H9 (cell line): ENCODE measurements around the gene UNC13C. TPM values are rescaled to one million over a fixed set of nuclear protein-coding genes. Genes with fewer than 3 reads are reported as not detected.

Source experiments
- DNase-seq: peaks from one replicate; pipeline ENCODE4 v3.0.0-alpha.2; 2017
- H2AFZ ChIP-seq: one replicate; pipeline ENCODE4 v1.6.1; 2013; ENCODE audit warnings: mild to moderate bottlenecking, low read length, control low read depth, moderate library complexity
- H2AK5ac ChIP-seq: 2 replicates; pipeline ENCODE4 v1.6.1; 2013; ENCODE audit warnings: low read length, control low read depth, mixed read lengths; ENCODE audit not compliant: insufficient read length
- H2BK120ac ChIP-seq: one replicate; pipeline ENCODE4 v1.6.1; 2013; ENCODE audit warnings: low read depth, mild to moderate bottlenecking, low read length, control low read depth, inconsistent platforms; ENCODE audit not compliant: poor library complexity, severe bottlenecking
- H2BK12ac ChIP-seq: 2 replicates; pipeline ENCODE4 v1.6.1; 2013; ENCODE audit warnings: low read length, control low read depth, mixed read lengths, low read depth; ENCODE audit not compliant: insufficient read length
- H2BK15ac ChIP-seq: 2 replicates; pipeline ENCODE4 v1.6.1; 2013; ENCODE audit warnings: low read depth, low read length, control low read depth
- H2BK20ac ChIP-seq: one replicate; pipeline ENCODE4 v1.6.1; 2013; ENCODE audit warnings: low read depth, mild to moderate bottlenecking, low read length, control low read depth, inconsistent platforms; ENCODE audit not compliant: poor library complexity, severe bottlenecking
- H2BK5ac ChIP-seq: 2 replicates; pipeline ENCODE4 v1.6.1; 2013; ENCODE audit warnings: low read length, control low read depth, mixed read lengths; ENCODE audit not compliant: insufficient read length
- H3K14ac ChIP-seq: 2 replicates; pipeline ENCODE4 v1.6.1; 2013; ENCODE audit warnings: low read length, control low read depth; ENCODE audit not compliant: insufficient read depth
- H3K18ac ChIP-seq: 2 replicates; pipeline ENCODE4 v1.6.1; 2013; ENCODE audit warnings: low read depth, mild to moderate bottlenecking, mixed read lengths, low read length, control low read depth; ENCODE audit not compliant: insufficient read length
- H3K23ac ChIP-seq: 2 replicates; pipeline ENCODE4 v1.6.1; 2013; ENCODE audit warnings: low read length, control low read depth, mixed read lengths, low read depth; ENCODE audit not compliant: insufficient read length
- H3K23me2 ChIP-seq: 2 replicates; pipeline ENCODE4 v1.6.1; 2013; ENCODE audit warnings: low read depth, mild to moderate bottlenecking, mixed read lengths, low read length, control low read depth; ENCODE audit not compliant: insufficient read length, poor library complexity, severe bottlenecking
- H3K27ac ChIP-seq: 2 replicates; pipeline ENCODE4 v1.5.1; 2013; ENCODE audit warnings: low read length, control low read depth, mixed read lengths, low read depth; ENCODE audit not compliant: insufficient read length
- H3K27me3 ChIP-seq: 2 replicates; pipeline ENCODE4 v1.6.1; 2013; ENCODE audit warnings: low read length, control low read depth, inconsistent platforms; ENCODE audit not compliant: insufficient read depth
- H3K4ac ChIP-seq: 2 replicates; pipeline ENCODE4 v1.6.1; 2013; ENCODE audit warnings: low read depth, mild to moderate bottlenecking, control low read depth, inconsistent platforms, low read length, moderate library complexity
- H3K4me1 ChIP-seq: 2 replicates; pipeline ENCODE4 v1.6.1; 2013; ENCODE audit warnings: low read length, control low read depth, inconsistent platforms; ENCODE audit not compliant: insufficient read depth
- H3K4me2 ChIP-seq: 2 replicates; pipeline ENCODE4 v1.6.1; 2013; ENCODE audit warnings: low read length, control low read depth, mixed read lengths; ENCODE audit not compliant: insufficient read length, insufficient read depth
- H3K56ac ChIP-seq: 2 replicates; pipeline ENCODE4 v1.6.1; 2013; ENCODE audit warnings: low read depth, mild to moderate bottlenecking, mixed read lengths, low read length, control low read depth; ENCODE audit not compliant: insufficient read length
- H3K79me1 ChIP-seq: 2 replicates; pipeline ENCODE4 v1.6.1; 2013; ENCODE audit warnings: low read depth, mild to moderate bottlenecking, moderate library complexity, low read length, control low read depth, inconsistent platforms; ENCODE audit not compliant: insufficient read depth, poor library complexity, severe bottlenecking
- H3K79me2 ChIP-seq: 2 replicates; pipeline ENCODE4 v1.6.1; 2013; ENCODE audit warnings: low read length, control low read depth, inconsistent platforms; ENCODE audit not compliant: insufficient read depth
- H3K9ac ChIP-seq: 2 replicates; pipeline ENCODE4 v1.6.1; 2013; ENCODE audit warnings: low read length, control low read depth, mixed read lengths; ENCODE audit not compliant: insufficient read length; ENCODE audit errors: extremely low read depth
- H3K9me3 ChIP-seq: one replicate; pipeline ENCODE4 v1.6.1; 2013; ENCODE audit warnings: low read depth, low read length, inconsistent platforms; ENCODE audit not compliant: control insufficient read depth
- H3T11ph ChIP-seq: one replicate; pipeline ENCODE4 v1.6.1; 2013; ENCODE audit warnings: mild to moderate bottlenecking, low read length, control low read depth, inconsistent platforms
- H4K20me1 ChIP-seq: one replicate; pipeline ENCODE4 v1.6.1; 2013; ENCODE audit not compliant: control insufficient read depth, insufficient read length, insufficient read depth
- H4K5ac ChIP-seq: 2 replicates; pipeline ENCODE4 v1.6.1; 2013; ENCODE audit warnings: low read depth, mild to moderate bottlenecking, mixed read lengths, low read length, control low read depth; ENCODE audit not compliant: insufficient read length
- H4K8ac ChIP-seq: replicated peaks from 2 replicates; pipeline ENCODE4 v1.6.1; 2013; ENCODE audit warnings: low read length, control low read depth, mixed read lengths, low read depth; ENCODE audit not compliant: insufficient read length
- H4K91ac ChIP-seq: 2 replicates; pipeline ENCODE4 v1.6.1; 2013; ENCODE audit warnings: low read depth, mild to moderate bottlenecking, moderate library complexity, mixed read lengths, low read length, control low read depth; ENCODE audit not compliant: insufficient read length
- H3K27ac Mint-ChIP-seq, 3 experiments: 2 replicates in 2 of 3; 3 replicates in 1 of 3; pipeline ENCODE4 v1.8.0; 2020 to 2021; ENCODE audit warnings: mixed read lengths in 3 of 3, mild to moderate bottlenecking in 1 of 3, moderate library complexity in 1 of 3
- H3K27me3 Mint-ChIP-seq: 2 replicates; pipeline ENCODE4 v1.8.0; 2021; ENCODE audit warnings: low read depth, mild to moderate bottlenecking, moderate library complexity, mixed read lengths
- H3K36me3 Mint-ChIP-seq, 3 experiments: 2 replicates in 2 of 3; 3 replicates in 1 of 3; pipeline ENCODE4 v1.8.0; 2020 to 2021; ENCODE audit warnings: low read depth in 3 of 3, mixed read lengths in 3 of 3; ENCODE audit not compliant: insufficient read depth in 1 of 3
- H3K4me1 Mint-ChIP-seq, 2 experiments: 2 replicates each; pipeline ENCODE4 v1.8.0; 2020; ENCODE audit warnings: mixed read lengths in 2 of 2
- H3K4me3 Mint-ChIP-seq, 2 experiments: 2 replicates in 1 of 2; 3 replicates in 1 of 2; pipeline ENCODE4 v1.8.0; 2020 to 2021; ENCODE audit warnings: mild to moderate bottlenecking in 2 of 2, mixed read lengths in 2 of 2, moderate library complexity in 1 of 2
- H3K9me3 Mint-ChIP-seq, 2 experiments: 2 replicates in 1 of 2; 3 replicates in 1 of 2; pipeline ENCODE4 v1.8.0; 2020; ENCODE audit warnings: mild to moderate bottlenecking in 2 of 2, mixed read lengths in 2 of 2, moderate library complexity in 1 of 2
- CTCF ChIP-seq: fragments of 200-600 bp; sonication (generic); conservative IDR thresholded peaks from 3 replicates; pipeline ENCODE4 v1.8.0; 2021; ENCODE audit warnings: antibody characterized with exemption, mild to moderate bottlenecking
- WGBS: extraction: QIAGEN DNeasy Blood & Tissue Kit; methylation state at CpG from one replicate; pipeline ENCODE4 v1.1.7; 2013; ENCODE audit warnings: missing lambda C conversion rate, low lambda C conversion rate, mixed read lengths; ENCODE audit not compliant: insufficient read length; ENCODE audit errors: extremely low coverage; 5-methylcytosine and 5-hydroxymethylcytosine counted together
- total RNA-seq: library from RNA; stranded (reverse); gene quantifications from 2 replicates; pipeline ENCODE4 v1.2.1, GENCODE V29; 2021

The UNC13C gene
- total RNA-seq, 1 experiment from 2014 or later = 0.02 TPM

DNA sequence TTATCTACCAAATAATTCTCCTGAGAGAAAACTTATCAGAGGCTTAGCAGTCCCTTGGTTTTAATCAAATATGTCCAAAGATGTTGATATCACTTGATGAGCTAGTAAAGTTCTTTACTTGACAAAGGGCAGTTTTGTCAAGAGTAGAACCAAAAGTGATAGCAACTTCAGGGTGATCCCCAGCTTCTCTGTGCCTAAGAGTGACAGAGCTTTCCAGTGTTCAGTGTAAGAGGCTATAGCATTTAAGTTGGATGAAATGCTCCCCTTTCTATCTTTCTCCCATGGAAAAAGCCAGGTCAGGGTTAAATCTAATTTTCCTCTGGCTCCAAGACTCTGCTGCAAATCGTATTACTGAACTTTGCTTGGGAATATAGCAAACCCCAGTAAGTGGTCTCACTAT lies 120.8 kb downstream of the UNC13C start:
- Histone ChIP-seq H4K5ac (no peak overlapping the region), H4K20me1 (no peaks in the 10 kb centered on the region), H2AK5ac (no peak overlapping the region), H2BK15ac (no peak overlapping the region), H2AFZ (no peak overlapping the region), H3K23ac (no peak overlapping the region), H2BK12ac (no peak overlapping the region), H3K27me3 (no peaks in the 10 kb centered on the region), H4K8ac (no peak overlapping the region), H3K18ac (no peak overlapping the region), H3K9me3 (no peaks in the 10 kb centered on the region), H3K4me2 (no peak overlapping the region), H3K4ac (no peak overlapping the region), H3K56ac (no peak overlapping the region), H3K23me2 (no peaks in the 10 kb centered on the region), H3K14ac (no peak overlapping the region), H3K9ac (no peak overlapping the region), H3K79me2 (no peaks in the 10 kb centered on the region), H2BK20ac (no peak overlapping the region), H3K27ac (no peak overlapping the region), H4K91ac (no peak overlapping the region), H3T11ph (no peak overlapping the region), H3K4me1 (no peaks in the 10 kb centered on the region), H2BK120ac (no peak overlapping the region), H2BK5ac (no peak overlapping the region), H3K79me1 (no peaks in the 10 kb centered on the region)
- DNase-seq = no peak
- Mint-ChIP-seq H3K4me3 (no peak overlapping the region), H3K36me3 (no peaks in the 10 kb centered on the region), H3K27me3 (peaks cover 2% of the 10 kb centered on the region; the same call in 1 of the 2 replicates), H3K4me1 (no peaks in the 10 kb centered on the region), H3K27ac (no peak overlapping the region), H3K9me3 (no peaks in the 10 kb centered on the region)
- WGBS = no CpG with 5 or more reads among the region's 1 CpG
- no peak for TF ChIP-seq CTCF
